IMR-90 (cell line): Measurements from ENCODE around the gene UTF1. TPM values are rescaled to one million over a fixed set of nuclear protein-coding genes. Genes with fewer than 3 reads are reported as not detected.

Experiments
- ATAC-seq: fragments of 200-7000 bp; cut with Tn5 transposase; 2 replicates; pipeline ENCODE4 v1.9.1; 2020; ENCODE audit warnings: low read depth, mild to moderate bottlenecking, moderate library complexity
- BruUV-seq: library from RNA; stranded (reverse); fragments of 400-500 nt; replicated peaks from 2 replicates; lab custom pipeline; 2021; lab: Mats Ljungman, UMichigan
- CTCF ChIA-PET: fragments of 300-600 bp; formaldehyde crosslinking; extraction: SDS; loops from one replicate; lab custom pipeline; 2021; ENCODE audit warnings: antibody characterized with exemption; lab: Yijun Ruan, JAX
- POLR2A ChIA-PET: fragments of 300-600 bp; sonication (Branson Sonifier 250); formaldehyde crosslinking; loops from one replicate; lab custom pipeline; 2022; ENCODE audit warnings: antibody characterized with exemption; ENCODE audit not compliant: unreplicated experiment; lab: Charles Lee
- DNase-seq: peaks from one replicate; pipeline ENCODE4 v3.0.0; 2013
- H2AFZ ChIP-seq: replicated peaks from 2 replicates; pipeline ENCODE3; 2013; ENCODE audit warnings: low read length, mild to moderate bottlenecking; ENCODE audit not compliant: poor library complexity
- H2AK5ac ChIP-seq: 2 replicates; pipeline ENCODE4 v1.6.1; 2013; ENCODE audit warnings: low read depth, low read length, inconsistent platforms
- H2AK9ac ChIP-seq: replicated peaks from 2 replicates; pipeline ENCODE3; 2013; ENCODE audit warnings: mild to moderate bottlenecking, low read depth, low read length, moderate library complexity; ENCODE audit not compliant: poor library complexity
- H2BK120ac ChIP-seq: 2 replicates; pipeline ENCODE4 v1.6.1; 2013; ENCODE audit warnings: low read depth, low read length, inconsistent platforms
- H2BK15ac ChIP-seq: 3 replicates; pipeline ENCODE4 v1.6.1; 2013; ENCODE audit warnings: low read depth, low read length, inconsistent platforms
- H2BK20ac ChIP-seq: 2 replicates; pipeline ENCODE4 v1.6.1; 2013; ENCODE audit warnings: low read depth, mild to moderate bottlenecking, inconsistent platforms, low read length, moderate library complexity
- H2BK5ac ChIP-seq: 2 replicates; pipeline ENCODE4 v1.6.1; 2013; ENCODE audit warnings: mild to moderate bottlenecking, low read depth, low read length, inconsistent platforms; ENCODE audit not compliant: poor library complexity, severe bottlenecking
- H3K14ac ChIP-seq: replicated peaks from 2 replicates; pipeline ENCODE4 v1.6.1; 2013; ENCODE audit warnings: low read depth, low read length, inconsistent platforms
- H3K18ac ChIP-seq: 2 replicates; pipeline ENCODE4 v1.6.1; 2013; ENCODE audit warnings: low read depth, low read length, control low read depth
- H3K23ac ChIP-seq: 2 replicates; pipeline ENCODE4 v1.6.1; 2013; ENCODE audit warnings: low read depth, low read length, inconsistent platforms
- H3K27ac ChIP-seq: 2 replicates; pipeline ENCODE4 v1.5.1; 2013; ENCODE audit warnings: mild to moderate bottlenecking, control low read depth, low read length; ENCODE audit not compliant: insufficient read depth
- H3K27me3 ChIP-seq: 2 replicates; pipeline ENCODE4 v1.6.1; 2013; ENCODE audit warnings: low read length; ENCODE audit not compliant: control insufficient read depth, insufficient read depth
- H3K36me3 ChIP-seq: 2 replicates; pipeline ENCODE4 v1.6.1; 2013; ENCODE audit warnings: low read length, mixed read lengths; ENCODE audit not compliant: control insufficient read depth, insufficient read depth
- H3K4ac ChIP-seq: 2 replicates; pipeline ENCODE4 v1.6.1; 2013; ENCODE audit warnings: low read depth, low read length, inconsistent platforms
- H3K4me1 ChIP-seq: 2 replicates; pipeline ENCODE4 v1.6.1; 2013; ENCODE audit warnings: low read length, mixed read lengths; ENCODE audit not compliant: control insufficient read depth, insufficient read depth
- H3K4me2 ChIP-seq: 2 replicates; pipeline ENCODE4 v1.6.1; 2013; ENCODE audit warnings: low read depth, mild to moderate bottlenecking, control low read depth, low read length, moderate library complexity
- H3K4me3 ChIP-seq: 2 replicates; pipeline ENCODE4 v1.5.1; 2013; ENCODE audit warnings: low read depth, mild to moderate bottlenecking, control low read depth, low read length, moderate library complexity; ENCODE audit not compliant: insufficient read depth
- H3K56ac ChIP-seq: 2 replicates; pipeline ENCODE4 v1.6.1; 2013; ENCODE audit warnings: low read length, inconsistent platforms; ENCODE audit not compliant: insufficient read depth; ENCODE audit errors: extremely low read depth
- H3K79me1 ChIP-seq, 2 experiments: 2 replicates each; pipeline ENCODE4 v1.6.1; 2013; ENCODE audit warnings: low read length in 2 of 2, inconsistent platforms in 1 of 2, low read depth in 1 of 2
- H3K9ac ChIP-seq: 2 replicates; pipeline ENCODE4 v1.6.1; 2013; ENCODE audit warnings: low read depth, low read length, control low read depth
- H3K9me1 ChIP-seq: 2 replicates; pipeline ENCODE4 v1.6.1; 2013; ENCODE audit warnings: low read length, inconsistent platforms; ENCODE audit not compliant: insufficient read depth
- H3K9me3 ChIP-seq: 2 replicates; pipeline ENCODE4 v1.6.1; 2013; ENCODE audit warnings: low read length; ENCODE audit not compliant: control insufficient read depth, insufficient read depth
- H4K20me1 ChIP-seq: 2 replicates; pipeline ENCODE4 v1.6.1; 2013; ENCODE audit warnings: low read length, inconsistent platforms; ENCODE audit not compliant: insufficient read depth
- H4K5ac ChIP-seq: 2 replicates; pipeline ENCODE4 v1.6.1; 2013; ENCODE audit warnings: mild to moderate bottlenecking, low read depth, low read length, control low read depth
- H4K8ac ChIP-seq, 2 experiments: 2 replicates each; pipeline ENCODE4 v1.6.1; 2013; ENCODE audit warnings: low read depth in 2 of 2, low read length in 2 of 2, control low read depth in 1 of 2, inconsistent platforms in 1 of 2
- H4K91ac ChIP-seq: 2 replicates; pipeline ENCODE4 v1.6.1; 2013; ENCODE audit warnings: low read depth, low read length, inconsistent platforms; ENCODE audit not compliant: insufficient read depth
- BHLHE40 ChIP-seq: fragments of 150-350 bp; IDR thresholded peaks from 2 replicates; pipeline ENCODE4 v1.6.1; 2016; ENCODE audit warnings: mild to moderate bottlenecking, low read depth, low read length
- CEBPB ChIP-seq: IDR thresholded peaks from 2 replicates; pipeline ENCODE4 v1.6.1; 2012; ENCODE audit warnings: low read depth, low read length, improper control_type of control experiment
- CHD1 ChIP-seq: IDR thresholded peaks from 2 replicates; pipeline ENCODE4 v1.6.1; 2012; ENCODE audit warnings: low read depth, low read length, improper control_type of control experiment
- CTCF ChIP-seq: conservative IDR thresholded peaks from 2 replicates; pipeline ENCODE4 v1.5.1; 2012; ENCODE audit warnings: mild to moderate bottlenecking, low read depth, low read length, improper control_type of control experiment
- FOS ChIP-seq: fragments of 150-350 bp; IDR thresholded peaks from 2 replicates; pipeline ENCODE4 v1.6.1; 2016; ENCODE audit warnings: low read depth, low read length
- MAFK ChIP-seq: IDR thresholded peaks from 2 replicates; pipeline ENCODE4 v1.6.1; 2012; ENCODE audit warnings: low read depth, low read length, improper control_type of control experiment
- MAZ ChIP-seq: IDR thresholded peaks from 2 replicates; pipeline ENCODE4 v1.6.1; 2012; ENCODE audit warnings: low read depth, mild to moderate bottlenecking, low read length, improper control_type of control experiment, moderate library complexity, borderline replicate concordance
- MXI1 ChIP-seq: IDR thresholded peaks from 2 replicates; pipeline ENCODE4 v1.6.1; 2012; ENCODE audit warnings: low read depth, mild to moderate bottlenecking, low read length, moderate library complexity, borderline replicate concordance
- NFE2L2 ChIP-seq: fragments of 150-350 bp; IDR thresholded peaks from 2 replicates; pipeline ENCODE4 v1.6.1; 2016; ENCODE audit warnings: low read depth, mild to moderate bottlenecking, low read length
- POLR2A ChIP-seq: IDR thresholded peaks from 2 replicates; pipeline ENCODE4 v1.6.1; 2012; ENCODE audit warnings: mild to moderate bottlenecking, low read depth, low read length
- RAD21 ChIP-seq: IDR thresholded peaks from 2 replicates; pipeline ENCODE4 v1.6.1; 2012; ENCODE audit warnings: low read length, improper control_type of control experiment
- RCOR1 ChIP-seq: IDR thresholded peaks from 2 replicates; pipeline ENCODE4 v1.6.1; 2012; ENCODE audit warnings: mild to moderate bottlenecking, low read length, improper control_type of control experiment; ENCODE audit not compliant: insufficient replicate concordance
- RFX5 ChIP-seq: IDR thresholded peaks from 2 replicates; pipeline ENCODE4 v1.8.0; 2012; ENCODE audit warnings: low read depth, mild to moderate bottlenecking, low read length, moderate library complexity
- SMC3 ChIP-seq: fragments of 150-350 bp; IDR thresholded peaks from 2 replicates; pipeline ENCODE4 v1.6.1; 2016; ENCODE audit warnings: low read depth, mild to moderate bottlenecking, antibody characterized with exemption, low read length, moderate library complexity
- WGBS, 2 experiments: methylation state at CpG; one replicate each; pipeline versions ENCODE4 v1.1.5 to v1.1.7; 2013; ENCODE audit warnings: missing lambda C conversion rate in 2 of 2; ENCODE audit not compliant: insufficient read length in 1 of 2; ENCODE audit errors: extremely low coverage in 2 of 2; 5-methylcytosine and 5-hydroxymethylcytosine counted together
- dilution Hi-C: fragments of 300-500 bp; cut with HindIII; formaldehyde crosslinking; loops from one replicate; pipeline ENCODE4 v1.14.3; 2018; ENCODE audit warnings: low sequenced_read_pairs; ENCODE audit not compliant: unreplicated experiment
- in situ Hi-C: fragments of 300-500 bp; cut with MboI; formaldehyde crosslinking; loops from 3 replicates; pipeline ENCODE4 v1.14.3; 2019; ENCODE audit warnings: low sequenced_read_pairs, inconsistent platforms, mixed read lengths
- intact Hi-C: fragments of 100-400 bp; cut with micrococcal nuclease; formaldehyde crosslinking; loops from 2 replicates; pipeline ENCODE4 v1.10.0; 2022
- polyA plus RNA-seq, 3 experiments: library from polyadenylated mRNA; depleted of rRNA; stranded (reverse); fragments of >200 nt; gene quantifications; 2 replicates each; pipeline ENCODE4 v1.2.3, GENCODE V29; 2012; ENCODE audit warnings: low replicate concordance in 1 of 3
- total RNA-seq: library from RNA; depleted of rRNA; stranded (reverse); fragments of >200 nt; gene quantifications from 2 replicates; pipeline ENCODE4 v1.2.3, GENCODE V29; 2012
- TF ChIP-seq, protein P1 (sequence below): fragments of 150-350 bp; IDR thresholded peaks from 2 replicates; pipeline ENCODE4 v1.6.1; 2016; ENCODE audit warnings: low read depth, mild to moderate bottlenecking, low read length, moderate library complexity, borderline replicate concordance
- TF ChIP-seq, protein P2 (sequence below): fragments of 150-350 bp; IDR thresholded peaks from 2 replicates; pipeline ENCODE4 v1.6.1; 2017; ENCODE audit warnings: mild to moderate bottlenecking, antibody characterized with exemption, low read length, low read depth

Gene UTF1
- total and polyA plus RNA-seq, 2 of the 4 experiments (the other 2 are of a cell fraction), result not detected

DNA sequence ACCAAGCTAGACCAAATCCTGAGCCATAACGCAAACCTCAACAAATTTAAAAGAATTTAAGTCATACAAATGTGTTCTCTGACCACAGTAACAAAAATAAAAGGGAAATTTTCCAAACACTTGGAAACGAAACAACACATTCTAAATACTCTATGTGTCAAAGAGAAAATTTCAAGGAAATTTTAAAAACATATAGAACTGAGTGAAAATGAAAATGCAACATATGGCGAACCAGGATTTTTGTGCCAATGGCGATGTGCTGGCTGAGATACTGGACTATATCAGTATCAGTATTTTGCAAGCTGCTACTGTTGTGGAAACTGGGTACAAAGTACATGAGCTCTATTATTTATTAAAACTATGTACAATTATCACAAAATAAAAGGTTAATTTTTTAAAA lies 35.9 kb upstream of the UTF1 start:
- no peak overlapping the region for H3K27ac ChIP-seq
- no peak overlapping the region for H3K56ac ChIP-seq
- H3K9me3 ChIP-seq, result peaks cover 4% of the 10 kb centered on the region; the same call in 1 of the 2 replicates
- no peak overlapping the region for H3K4me3 ChIP-seq
- in situ Hi-C loops, result no loop called here
- no peak overlapping the region for H3K4me2 ChIP-seq
- no peak overlapping the region for H3K9ac ChIP-seq
- no peak overlapping the region for H2AFZ ChIP-seq
- H3K14ac ChIP-seq, result no peak overlapping the region
- H4K8ac ChIP-seq, result no peak overlapping the region
- intact Hi-C loops, result no loop called here
- no peak overlapping the region for H3K23ac ChIP-seq
- no peaks in the 10 kb centered on the region for H4K20me1 ChIP-seq
- POLR2A ChIA-PET, result no interaction called here
- no peaks in the 10 kb centered on the region for H3K27me3 ChIP-seq
- no peak overlapping the region for H2AK9ac ChIP-seq
- H2AK5ac ChIP-seq, result no peak overlapping the region
- CTCF ChIA-PET, result no interaction called here
- no CpG with 5 or more reads among the region's 4 CpGs for WGBS, 2 experiments
- TF ChIP-seq RCOR1, result no peak
- TF ChIP-seq NFE2L2, result no peak
- no peak for TF ChIP-seq BHLHE40
- TF ChIP-seq MAFK, result no peak
- TF ChIP-seq CEBPB, result no peak
- no peak for TF ChIP-seq MAZ
- no peak for TF ChIP-seq CTCF
- TF ChIP-seq POLR2A, result no peak
- TF ChIP-seq RFX5, result no peak
- no peak for TF ChIP-seq RAD21
- no peak for TF ChIP-seq MXI1
- TF ChIP-seq SMC3, result no peak
- TF ChIP-seq CHD1, result no peak
- no peak for TF ChIP-seq FOS
- TF ChIP-seq, protein P1, sequence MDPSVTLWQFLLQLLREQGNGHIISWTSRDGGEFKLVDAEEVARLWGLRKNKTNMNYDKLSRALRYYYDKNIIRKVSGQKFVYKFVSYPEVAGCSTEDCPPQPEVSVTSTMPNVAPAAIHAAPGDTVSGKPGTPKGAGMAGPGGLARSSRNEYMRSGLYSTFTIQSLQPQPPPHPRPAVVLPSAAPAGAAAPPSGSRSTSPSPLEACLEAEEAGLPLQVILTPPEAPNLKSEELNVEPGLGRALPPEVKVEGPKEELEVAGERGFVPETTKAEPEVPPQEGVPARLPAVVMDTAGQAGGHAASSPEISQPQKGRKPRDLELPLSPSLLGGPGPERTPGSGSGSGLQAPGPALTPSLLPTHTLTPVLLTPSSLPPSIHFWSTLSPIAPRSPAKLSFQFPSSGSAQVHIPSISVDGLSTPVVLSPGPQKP, result no peak
- TF ChIP-seq, protein P2, sequence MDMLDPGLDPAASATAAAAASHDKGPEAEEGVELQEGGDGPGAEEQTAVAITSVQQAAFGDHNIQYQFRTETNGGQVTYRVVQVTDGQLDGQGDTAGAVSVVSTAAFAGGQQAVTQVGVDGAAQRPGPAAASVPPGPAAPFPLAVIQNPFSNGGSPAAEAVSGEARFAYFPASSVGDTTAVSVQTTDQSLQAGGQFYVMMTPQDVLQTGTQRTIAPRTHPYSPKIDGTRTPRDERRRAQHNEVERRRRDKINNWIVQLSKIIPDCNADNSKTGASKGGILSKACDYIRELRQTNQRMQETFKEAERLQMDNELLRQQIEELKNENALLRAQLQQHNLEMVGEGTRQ, result no peak
- no peak overlapping the region for H2BK5ac ChIP-seq
- no peak overlapping the region for H3K18ac ChIP-seq
- no TSS peak for BruUV-seq
- dilution Hi-C loops, result no loop called here
- H2BK120ac ChIP-seq, result no peak overlapping the region
- no peak overlapping the region for H2BK20ac ChIP-seq
- no peak overlapping the region for H2BK15ac ChIP-seq
- H3K36me3 ChIP-seq, result no peaks in the 10 kb centered on the region
- no peak overlapping the region for H4K5ac ChIP-seq
- H3K4me1 ChIP-seq, result no peaks in the 10 kb centered on the region
- DNase-seq (no peak), ATAC-seq (no peak)
- no peaks in the 10 kb centered on the region for H3K79me1 ChIP-seq
- H4K91ac ChIP-seq, result no peak overlapping the region
- no peak overlapping the region for H3K4ac ChIP-seq
- no peaks in the 10 kb centered on the region for H3K9me1 ChIP-seq
